GM18873 (cell line): ENCODE data around the gene PTPN6.
"Not testable (repeated sequence)": the region's sequence is repeated elsewhere in the genome, so short reads cannot be mapped to it uniquely, and the experiment has no call there.

Source experiments
- ATAC-seq: cut with Tn5 transposase; IDR thresholded peaks from one replicate; pipeline ENCODE4 v1.9.1; 2021; ENCODE audit warnings: mild to moderate bottlenecking, moderate library complexity, moderate number of reproducible peaks; ENCODE audit not compliant: unreplicated experiment, low FRiP score

Gene PTPN6

GRCh38 chr12:6950811-6951540 lies at the start of gene PTPN6:
Gene PTPN6 (plus strand): TSS chr12:6951356. CDS start chr12:6951513, 157 bp downstream.
- no peak for ATAC-seq

GRCh38 chr12:6902448-6902847 lies 48.7 kb upstream of the PTPN6 start:
- ATAC-seq: no peak

- no peak for ATAC-seq
These were observed 47.4 kb upstream of the PTPN6 start for GRCh38 chr12:6903722-6904121.

GRCh38 chr12:6904280-6905276 lies 46.6 kb upstream of the PTPN6 start, which contains the start of gene LRRC23:
Gene LRRC23 (plus strand): TSS chr12:6904822. CDS start chr12:6905634, 812 bp downstream.
- peak; percentile 65 for ATAC-seq

- ATAC-seq: no peak
These were observed 45.6 kb upstream of the PTPN6 start for GRCh38 chr12:6905414-6906040.

GRCh38 chr12:6908141-6908540 lies 43.0 kb upstream of the PTPN6 start:
- ATAC-seq: not testable (repeated sequence)

- ATAC-seq: no peak
These were observed 41.6 kb upstream of the PTPN6 start for GRCh38 chr12:6909421-6910145.

GRCh38 chr12:6912164-6912935 lies 38.8 kb upstream of the PTPN6 start:
- no peak for ATAC-seq

- no peak for ATAC-seq
These were observed 36.8 kb upstream of the PTPN6 start, which contains the start of gene ENO2 for GRCh38 chr12:6914246-6914946. Gene ENO2 (plus strand): TSS chr12:6914580. CDS start chr12:6915833, 1,253 bp downstream.

GRCh38 chr12:6914947-6915788 lies 36.0 kb upstream of the PTPN6 start:
- ATAC-seq: no peak

GRCh38 chr12:6915789-6916285 lies 35.3 kb upstream of the PTPN6 start:
- ATAC-seq: no peak

- no peak for ATAC-seq
These were observed 34.5 kb upstream of the PTPN6 start for GRCh38 chr12:6916426-6917200.

- ATAC-seq: no peak
These were observed 33.5 kb upstream of the PTPN6 start for GRCh38 chr12:6917491-6918231.

GRCh38 chr12:6919588-6919987 lies 31.6 kb upstream of the PTPN6 start:
- no peak for ATAC-seq

- ATAC-seq: no peak
These were observed 29.6 kb upstream of the PTPN6 start for GRCh38 chr12:6921539-6921938.
